ENCODE data around the gene MOAP1.
A peak's percentile ranks its signal among the peaks of the same experiment; 100 is the strongest.
"Not testable (repeated sequence)": the region's sequence is repeated elsewhere in the genome, so short reads cannot be mapped to it uniquely, and the experiment has no call there.

MOAP1 gene

GRCh38 chr14:93153121-93153520, 31.6 kb downstream of the MOAP1 start:
- no peak overlapping the region for H3K4me3 ChIP-seq (replicated peaks; ENCODE audit: low read depth, low read length)
- no peak for TF ChIP-seq CTCF (IDR thresholded peaks at IDR 0.05; ENCODE audit: low read depth, low read length, missing control alignments)
- no peak for DNase-seq (ENCODE audit: extremely low read depth, low read depth)

- TF ChIP-seq CTCF (IDR thresholded peaks at IDR 0.05; ENCODE audit: low read depth, low read length, missing control alignments), result no peak
- no peak overlapping the region for H3K4me3 ChIP-seq (replicated peaks; ENCODE audit: low read depth, low read length)
- no peak for DNase-seq (ENCODE audit: extremely low read depth, low read depth)
Observed at GRCh38 chr14:93150227-93151208, 34.2 kb downstream of the MOAP1 start.

- no peak for DNase-seq (ENCODE audit: extremely low read depth, low read depth)
- no peak for TF ChIP-seq CTCF (IDR thresholded peaks at IDR 0.05; ENCODE audit: low read depth, low read length, missing control alignments)
- H3K4me3 ChIP-seq (replicated peaks; ENCODE audit: low read depth, low read length), result no peak overlapping the region
Observed at GRCh38 chr14:93148979-93149378, 35.7 kb downstream of the MOAP1 start.

GRCh38 chr14:93146119-93146518, 38.6 kb downstream of the MOAP1 start:
- no peak for DNase-seq (ENCODE audit: extremely low read depth, low read depth)
- TF ChIP-seq CTCF (IDR thresholded peaks at IDR 0.05; ENCODE audit: low read depth, low read length, missing control alignments), result no peak
- no peak overlapping the region for H3K4me3 ChIP-seq (replicated peaks; ENCODE audit: low read depth, low read length)

- no peak for TF ChIP-seq CTCF (IDR thresholded peaks at IDR 0.05; ENCODE audit: low read depth, low read length, missing control alignments)
- no peak for DNase-seq (ENCODE audit: extremely low read depth, low read depth)
- H3K4me3 ChIP-seq (replicated peaks; ENCODE audit: low read depth, low read length), result no peak overlapping the region
Observed at GRCh38 chr14:93142854-93143652, 41.6 kb downstream of the MOAP1 start.

- H3K4me3 ChIP-seq (replicated peaks; ENCODE audit: low read depth, low read length), result no peak overlapping the region
- peak; percentile 4 for TF ChIP-seq CTCF (IDR thresholded peaks at IDR 0.05; ENCODE audit: low read depth, low read length, missing control alignments)
- DNase-seq (ENCODE audit: extremely low read depth, low read depth), result no peak
Observed at GRCh38 chr14:93137864-93138263, 46.8 kb downstream of the MOAP1 start.

- H3K4me3 ChIP-seq (replicated peaks; ENCODE audit: low read depth, low read length); DNase-seq (ENCODE audit: extremely low read depth, low read depth): not testable (repeated sequence)
Observed at GRCh38 chr14:93136508-93136907, 48.2 kb downstream of the MOAP1 start.
